Putamen (tissue), 1 donor: ENCODE data around the gene IGDCC3.

Source experiments
- DNase-seq: peaks from one replicate; pipeline ENCODE4 v3.0.0-alpha.2; 2016; ENCODE audit warnings: low spot score

Gene IGDCC3

GRCh38 chr15:65339920-65340319 lies 37.9 kb downstream of the IGDCC3 start:
- DNase-seq, result no peak

GRCh38 chr15:65339416-65339815 lies 38.4 kb downstream of the IGDCC3 start:
- no peak for DNase-seq

- DNase-seq, result no peak
Measured at GRCh38 chr15:65338823-65339222, 39.0 kb downstream of the IGDCC3 start.

- DNase-seq, result no peak
Measured at GRCh38 chr15:65338366-65338765, 39.4 kb downstream of the IGDCC3 start.

GRCh38 chr15:65337436-65338070 lies 40.2 kb downstream of the IGDCC3 start:
- DNase-seq, result no peak

- no peak for DNase-seq
Measured at GRCh38 chr15:65336493-65337435, 41.0 kb downstream of the IGDCC3 start.

- DNase-seq, result no peak
Measured at GRCh38 chr15:65335278-65336055, 42.3 kb downstream of the IGDCC3 start.

- DNase-seq, result no peak
Measured at GRCh38 chr15:65334586-65335231, 43.1 kb downstream of the IGDCC3 start.

GRCh38 chr15:65333856-65334255 lies 43.9 kb downstream of the IGDCC3 start:
- no peak for DNase-seq

- no peak for DNase-seq
Measured at GRCh38 chr15:65333148-65333820, 44.5 kb downstream of the IGDCC3 start.

- no peak for DNase-seq
Measured at GRCh38 chr15:65332391-65333147, 45.2 kb downstream of the IGDCC3 start.

GRCh38 chr15:65331811-65332210 lies 46.0 kb downstream of the IGDCC3 start:
- no peak for DNase-seq

GRCh38 chr15:65330934-65331645 lies 46.7 kb downstream of the IGDCC3 start:
- no peak for DNase-seq

GRCh38 chr15:65329984-65330735 lies 47.6 kb downstream of the IGDCC3 start:
- no peak for DNase-seq

- DNase-seq, result no peak
Measured at GRCh38 chr15:65329288-65329983, 48.4 kb downstream of the IGDCC3 start.

GRCh38 chr15:65328506-65329287 lies 49.1 kb downstream of the IGDCC3 start:
- no peak for DNase-seq

- no peak for DNase-seq
Measured at GRCh38 chr15:65327651-65328393, 50.0 kb downstream of the IGDCC3 start.
